CD4-positive, alpha-beta memory T cell (primary cell): ENCODE measurements around the gene IL32. TPM values are rescaled to one million over a fixed set of nuclear protein-coding genes. Genes with fewer than 3 reads are reported as not detected.
A peak's percentile ranks its signal among the peaks of the same experiment; 100 is the strongest.

Experiments
- CTCF ChIA-PET: fragments of 350-600 bp; sonication (Branson Sonifier 250); formaldehyde crosslinking; loops from one replicate; lab custom pipeline; 2021; ENCODE audit warnings: inconsistent platforms; ENCODE audit not compliant: partially characterized antibody; lab: Charles Lee
- POLR2A ChIA-PET: fragments of 350-600 bp; sonication (Branson Sonifier 250); formaldehyde crosslinking; loops from one replicate; lab custom pipeline; 2021; ENCODE audit not compliant: partially characterized antibody; lab: Charles Lee
- DNase-seq, 5 donors: peaks; one replicate each; pipeline versions ENCODE4 v3.0.0 to v3.0.0-alpha.2; 2020 to 2022; ENCODE audit warnings: mixed read lengths in 1 of 5
- H3K27ac ChIP-seq: one replicate; pipeline ENCODE4 v1.7.0; 2013; ENCODE audit warnings: low read depth, low read length
- H3K27me3 ChIP-seq: 2 replicates; pipeline ENCODE4 v1.7.0; 2013; ENCODE audit warnings: mild to moderate bottlenecking, low read length, moderate library complexity; ENCODE audit not compliant: insufficient read depth
- H3K36me3 ChIP-seq: 2 replicates; pipeline ENCODE4 v1.7.0; 2013; ENCODE audit warnings: mild to moderate bottlenecking, low read length, moderate library complexity; ENCODE audit not compliant: insufficient read depth
- H3K4me1 ChIP-seq: 2 replicates; pipeline ENCODE4 v1.7.0; 2013; ENCODE audit warnings: mild to moderate bottlenecking, low read length, moderate library complexity; ENCODE audit not compliant: insufficient read depth
- H3K4me3 ChIP-seq, 2 donors: one replicate each; pipeline ENCODE4 v1.7.0; 2013; ENCODE audit warnings: low read length in 2 of 2, mild to moderate bottlenecking in 1 of 2
- H3K9me3 ChIP-seq, 2 donors: one replicate each; pipeline ENCODE4 v1.7.0; 2013; ENCODE audit warnings: low read length in 2 of 2, control low read depth in 1 of 2; ENCODE audit not compliant: control insufficient read depth in 1 of 2
- H3K27ac Mint-ChIP-seq, 7 donors: one replicate each; pipeline ENCODE4 v1.8.0; 2020 to 2021; ENCODE audit warnings: mixed read lengths in 7 of 7, mild to moderate bottlenecking in 6 of 7, inconsistent platforms in 3 of 7, moderate library complexity in 3 of 7
- H3K27me3 Mint-ChIP-seq, 2 donors: one replicate each; pipeline ENCODE4 v1.8.0; 2020 to 2021; ENCODE audit warnings: mixed read lengths in 2 of 2
- H3K36me3 Mint-ChIP-seq, 2 donors: one replicate each; pipeline ENCODE4 v1.8.0; 2020 to 2021; ENCODE audit warnings: mixed read lengths in 2 of 2, inconsistent platforms in 1 of 2, mild to moderate bottlenecking in 1 of 2
- H3K4me1 Mint-ChIP-seq, 4 donors: one replicate each; pipeline ENCODE4 v1.8.0; 2020 to 2021; ENCODE audit warnings: mixed read lengths in 4 of 4, mild to moderate bottlenecking in 1 of 4
- H3K4me3 Mint-ChIP-seq, 8 donors: one replicate each; pipeline ENCODE4 v1.8.0; 2020 to 2021; ENCODE audit warnings: mixed read lengths in 8 of 8, mild to moderate bottlenecking in 7 of 8, moderate library complexity in 6 of 8, inconsistent platforms in 3 of 8
- H3K9me3 Mint-ChIP-seq, 8 donors: one replicate each; pipeline ENCODE4 v1.8.0; 2020 to 2021; ENCODE audit warnings: mixed read lengths in 8 of 8, mild to moderate bottlenecking in 5 of 8, inconsistent platforms in 3 of 8, moderate library complexity in 1 of 8
- intact Hi-C: fragments of 100-400 bp; cut with micrococcal nuclease; formaldehyde crosslinking; loops from one replicate; pipeline ENCODE4 v1.15.1; 2023
- polyA plus RNA-seq, 2 donors: library from polyadenylated mRNA; unstranded; fragments of 300-500 nt; fragmentation: Illumina TruSeq; gene quantifications; one replicate each; pipeline ENCODE4 v1.2.3, GENCODE V29; 2021
- total RNA-seq, 2 experiments: library from RNA; stranded (reverse); gene quantifications; one replicate each; pipeline ENCODE4 v1.2.3, GENCODE V29; 2021

The IL32 gene
- total RNA-seq: 100 to 1,000 TPM; 752 to 810 TPM
- 1,000 to 10,000 TPM; 3,111 to 3,174 TPM for polyA plus RNA-seq

DNA sequence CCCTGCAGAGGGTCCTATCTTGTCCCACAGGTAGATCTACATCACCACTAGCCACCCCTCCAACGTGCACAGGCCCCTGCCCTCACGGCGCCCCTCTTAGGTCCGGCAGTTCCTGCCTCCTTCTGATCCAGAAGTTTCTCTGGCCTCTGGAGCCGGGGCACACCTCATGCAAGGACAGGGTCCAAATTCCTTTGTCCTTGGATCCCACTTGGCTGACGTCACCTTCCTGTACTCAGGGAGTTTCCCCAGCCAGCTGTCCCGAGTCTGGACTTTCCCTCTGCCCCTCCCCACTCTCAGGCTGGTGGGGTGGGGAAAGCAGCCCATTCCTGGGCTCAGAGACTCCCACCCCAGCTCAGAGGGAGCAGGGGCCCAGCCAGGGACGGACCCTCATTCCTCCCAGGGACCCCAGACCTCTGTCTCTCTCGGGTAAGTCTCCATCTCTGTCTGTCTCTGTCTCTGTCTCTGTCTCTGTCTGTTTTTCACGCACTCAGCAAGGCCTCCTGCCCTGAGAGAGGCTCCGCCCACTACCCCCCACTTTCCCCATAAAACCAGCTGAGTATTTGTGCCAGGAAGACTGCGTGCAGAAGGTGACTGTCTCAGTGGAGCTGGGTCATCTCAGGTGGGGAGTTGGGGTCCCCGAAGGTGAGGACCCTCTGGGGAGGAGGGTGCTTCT is at the start of gene IL32:
IL32 (plus strand) TSS at position 572 of the 673 bp plus-strand sequence. CDS start 172 bp downstream, outside the sequence.
- ChIA-PET CTCF (interaction anchor here (1.0 to 13.3 kb wide), 9 partner anchors 11 to 65 kb away, joined by 3 to 362 read pairs (median 7); partner anchors contain the start of genes ZNF213 and ZSCAN10), POLR2A (interaction anchor here (0.6 to 8.8 kb wide), 28 partner anchors 11 to 379 kb away, joined by 3 to 217 read pairs (median 5); partner anchors contain the start of genes MMP25, NAA60 and ZNF213)
- Histone ChIP-seq H3K4me1 (peaks cover 72% of the 10 kb centered on the region), H3K36me3 (peaks cover 21% of the 10 kb centered on the region), H3K27me3 (no peaks in the 10 kb centered on the region), H3K4me3 (peak within 1 kb of the TSS; percentile 98), H3K27ac (peak within 1 kb of the TSS; percentile 98), H3K9me3 (no peaks in the 10 kb centered on the region)
- Mint-ChIP-seq H3K9me3 (peaks cover 0 to 4% (median 0%) of the 10 kb centered on the region in 8 donors), H3K27ac (peak within 1 kb of the TSS; percentile 91 to 99 (median 96)), H3K4me1 (peaks cover 34 to 84% (median 55%) of the 10 kb centered on the region in 4 donors), H3K4me3 (peak within 1 kb of the TSS; percentile 98 to 100 (median 100)), H3K27me3 (no peaks in the 10 kb centered on the region), H3K36me3 (peaks cover 42 to 48% of the 10 kb centered on the region in 2 donors)
- DNase-seq: peak; percentile 64 to 85 (median 66)
- intact Hi-C loops: loop anchor here (1.0 kb wide), 1 partner anchor 10 kb away; no protein-coding TSS in a partner anchor

DNA sequence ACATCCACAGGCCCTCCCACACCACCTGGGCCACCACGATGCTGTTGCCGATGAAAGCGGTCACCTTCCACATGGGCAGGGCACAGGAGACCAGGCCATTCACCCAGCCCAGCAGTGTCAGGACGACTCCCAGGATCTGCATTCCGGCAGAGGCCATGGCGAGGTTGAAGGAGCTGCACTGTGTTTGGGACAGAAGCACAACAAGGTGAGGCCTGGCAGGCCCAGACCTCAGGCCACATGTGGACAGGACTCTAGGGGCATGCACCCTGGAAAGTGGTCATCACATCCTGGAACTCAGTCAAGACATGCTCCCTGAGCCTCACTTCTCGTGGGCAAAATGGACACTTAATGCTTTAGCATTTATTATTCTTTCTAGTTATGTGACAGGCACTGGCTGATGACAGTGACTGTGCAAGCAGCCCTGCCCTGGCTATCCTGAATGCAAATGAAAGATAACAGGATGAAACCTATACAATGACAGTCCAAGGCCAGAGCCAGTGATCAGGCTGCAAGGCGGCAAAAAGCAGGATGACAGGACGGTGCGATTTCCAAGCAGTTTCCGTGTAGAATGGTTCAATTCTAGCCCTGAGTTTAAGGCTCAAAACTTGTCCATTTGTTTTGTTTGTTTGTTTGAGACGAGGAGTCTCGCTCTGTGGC is 49.4 kb upstream of the IL32 start:
- Mint-ChIP-seq H3K36me3 (no peaks in the 10 kb centered on the region), H3K9me3 (no peaks in the 10 kb centered on the region), H3K27me3 (peaks cover 0 to 2% of the 10 kb centered on the region in 2 donors), H3K4me1 (peaks cover 3 to 30% (median 9%) of the 10 kb centered on the region in 4 donors), H3K4me3 (no peak overlapping the region), H3K27ac (no peak overlapping the region)
- no peak for DNase-seq
- Histone ChIP-seq H3K27ac (no peak overlapping the region), H3K4me1 (peaks cover 19% of the 10 kb centered on the region), H3K4me3 (no peak overlapping the region), H3K27me3 (no peaks in the 10 kb centered on the region), H3K9me3 (no peaks in the 10 kb centered on the region), H3K36me3 (no peaks in the 10 kb centered on the region)
- POLR2A ChIA-PET: no interaction called here
- CTCF ChIA-PET: interaction anchor here (1.3 to 1.4 kb wide), 2 partner anchors 10 to 13 kb away, joined by 3 to 5 read pairs; no protein-coding TSS in a partner anchor
- intact Hi-C loops: no loop called here

GRCh38 chr16:3017344-3017743 is 48.1 kb upstream of the IL32 start:
- no peak overlapping the region for H3K4me3 Mint-ChIP-seq
- no peak for DNase-seq
- peaks cover 33% of the 10 kb centered on the region for H3K4me1 ChIP-seq
- no peaks in the 10 kb centered on the region for H3K9me3 Mint-ChIP-seq
- H3K9me3 ChIP-seq: no peaks in the 10 kb centered on the region
- intact Hi-C loops: no loop called here
- H3K27ac ChIP-seq: no peak overlapping the region
- peaks cover 13 to 43% (median 21%) of the 10 kb centered on the region in 4 donors for H3K4me1 Mint-ChIP-seq
- peaks cover 0 to 2% of the 10 kb centered on the region in 2 donors for H3K27me3 Mint-ChIP-seq
- no peaks in the 10 kb centered on the region for H3K27me3 ChIP-seq
- H3K36me3 Mint-ChIP-seq: peaks cover 0 to 7% of the 10 kb centered on the region in 2 donors
- ChIA-PET CTCF (no interaction called here), POLR2A (no interaction called here)
- no peak overlapping the region for H3K27ac Mint-ChIP-seq
- no peak overlapping the region for H3K4me3 ChIP-seq
- H3K36me3 ChIP-seq: no peaks in the 10 kb centered on the region

- H3K27ac ChIP-seq: no peak within 1 kb of the TSS
- no peak within 1 kb of the TSS for H3K4me3 ChIP-seq
- peak in 1 of 5 donors; percentile 30 for DNase-seq
- peak within 1 kb of the TSS in 2 of 7 donors; percentile 44 to 75 for H3K27ac Mint-ChIP-seq
- H3K9me3 Mint-ChIP-seq: no peaks in the 10 kb centered on the region
- no peaks in the 10 kb centered on the region for H3K36me3 ChIP-seq
- POLR2A ChIA-PET: no interaction called here
- intact Hi-C loops: no loop called here
- peaks cover 0 to 2% of the 10 kb centered on the region in 2 donors for H3K27me3 Mint-ChIP-seq
- no peaks in the 10 kb centered on the region for H3K27me3 ChIP-seq
- peaks cover 0 to 7% of the 10 kb centered on the region in 2 donors for H3K36me3 Mint-ChIP-seq
- no peaks in the 10 kb centered on the region for H3K9me3 ChIP-seq
- H3K4me1 ChIP-seq: peaks cover 39% of the 10 kb centered on the region
- CTCF ChIA-PET: interaction anchor here (2.3 to 18.6 kb wide), 2 partner anchors 10 to 12 kb away, joined by 17 to 444 read pairs; partner anchors contain the start of gene CLDN9
- H3K4me3 Mint-ChIP-seq: peak within 1 kb of the TSS in 1 of 8 donors; percentile 39
- peaks cover 14 to 50% (median 27%) of the 10 kb centered on the region in 4 donors for H3K4me1 Mint-ChIP-seq
These were observed 47.5 kb upstream of the IL32 start, which contains the start of gene CLDN6 for GRCh38 chr16:3017794-3018506. Gene CLDN6, minus strand, starts transcription at chr16:3018183. Its CDS starts 2,162 bp downstream, at chr16:3016021.

DNA sequence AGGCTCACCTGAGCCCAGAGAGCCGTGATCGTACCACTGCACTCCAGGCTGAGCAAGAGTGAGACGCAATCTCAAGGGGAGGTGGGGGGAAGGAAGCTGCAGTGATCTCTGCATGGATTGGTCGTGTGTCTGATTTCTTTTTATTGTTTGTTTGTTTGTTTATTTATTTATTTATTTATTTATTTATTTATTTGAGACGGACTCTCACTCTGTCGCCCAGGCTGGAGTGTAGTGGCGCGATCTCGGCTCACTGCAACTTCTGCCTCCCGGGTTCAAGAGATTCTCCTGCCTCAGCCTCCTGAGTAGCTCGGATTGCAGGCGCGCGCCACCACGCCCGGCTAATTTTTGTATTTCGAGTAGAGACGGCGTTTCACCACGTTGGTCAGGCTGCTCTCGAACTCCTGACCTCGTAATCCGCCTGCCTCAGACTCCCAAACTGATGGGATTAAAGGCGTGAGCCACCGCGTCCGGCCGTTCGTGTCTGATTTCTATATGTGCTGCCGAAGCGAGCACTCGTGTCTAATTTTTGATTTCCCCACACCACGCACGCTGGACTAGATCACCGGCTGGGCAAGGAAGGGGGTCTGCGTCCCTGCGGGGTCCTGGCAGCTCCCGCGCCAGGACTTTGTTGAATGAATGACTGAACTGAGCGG is 45.7 kb upstream of the IL32 start:
- peak overlapping the region; percentile 80 to 99 (median 84) for H3K27ac Mint-ChIP-seq
- H3K4me3 Mint-ChIP-seq: peak overlapping the region; percentile 79 to 93 (median 88)
- intact Hi-C loops: loop anchor here (1.0 to 10.0 kb wide), 3 partner anchors 9 to 115 kb away; no protein-coding TSS in a partner anchor
- CTCF ChIA-PET: interaction anchor here (1.8 to 18.6 kb wide), 4 partner anchors 8 to 55 kb away, joined by 4 to 444 read pairs (median 28); partner anchors contain the start of gene CLDN9
- H3K27me3 Mint-ChIP-seq: peaks cover 0 to 2% of the 10 kb centered on the region in 2 donors
- Histone ChIP-seq H3K4me3 (peak overlapping the region in 1 of 2 donors; percentile 59), H3K27ac (peak overlapping the region; percentile 90), H3K27me3 (no peaks in the 10 kb centered on the region), H3K36me3 (no peaks in the 10 kb centered on the region), H3K4me1 (peaks cover 51% of the 10 kb centered on the region), H3K9me3 (no peaks in the 10 kb centered on the region)
- H3K36me3 Mint-ChIP-seq: peaks cover 3 to 12% of the 10 kb centered on the region in 2 donors
- POLR2A ChIA-PET: interaction anchor here (1.0 to 5.9 kb wide), 9 partner anchors 11 to 150 kb away, joined by 3 to 89 read pairs (median 4); partner anchors contain the start of gene ZNF213
- DNase-seq: no peak
- H3K9me3 Mint-ChIP-seq: no peaks in the 10 kb centered on the region
- H3K4me1 Mint-ChIP-seq: peaks cover 19 to 60% (median 39%) of the 10 kb centered on the region in 4 donors

DNA sequence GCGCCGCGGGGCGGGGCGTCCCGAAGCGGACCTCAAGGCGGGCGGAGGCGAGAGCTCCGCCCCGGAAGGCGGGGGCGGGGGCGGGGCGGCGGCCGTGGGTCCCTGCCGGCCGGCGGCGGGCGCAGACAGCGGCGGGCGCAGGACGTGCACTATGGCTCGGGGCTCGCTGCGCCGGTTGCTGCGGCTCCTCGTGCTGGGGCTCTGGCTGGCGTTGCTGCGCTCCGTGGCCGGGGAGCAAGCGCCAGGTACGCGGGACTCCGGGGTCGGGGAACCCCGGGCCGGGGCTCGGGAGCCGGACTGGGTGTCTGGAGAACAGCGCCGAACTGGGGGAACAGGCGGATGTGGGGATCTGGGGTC is 45.2 kb upstream of the IL32 start, which contains the start of gene TNFRSF12A:
TNFRSF12A (plus strand) TSS at position 122 of the 357 bp plus-strand sequence; CDS start at position 152, 30 bp downstream.
- Mint-ChIP-seq H3K27ac (peak within 1 kb of the TSS; percentile 80 to 99 (median 89)), H3K4me3 (peak within 1 kb of the TSS; percentile 84 to 97 (median 90)), H3K9me3 (no peaks in the 10 kb centered on the region), H3K36me3 (peaks cover 3 to 12% of the 10 kb centered on the region in 2 donors), H3K27me3 (peaks cover 0 to 2% of the 10 kb centered on the region in 2 donors), H3K4me1 (peaks cover 19 to 60% (median 39%) of the 10 kb centered on the region in 4 donors)
- H3K9me3 ChIP-seq: no peaks in the 10 kb centered on the region
- CTCF ChIA-PET: interaction anchor here (1.8 to 18.6 kb wide), 4 partner anchors 8 to 55 kb away, joined by 4 to 444 read pairs (median 28); partner anchors contain the start of gene CLDN9
- H3K36me3 ChIP-seq: no peaks in the 10 kb centered on the region
- DNase-seq: peak; percentile 51 to 65 (median 55)
- peak within 1 kb of the TSS; percentile 90 for H3K27ac ChIP-seq
- POLR2A ChIA-PET: interaction anchor here (0.8 to 5.9 kb wide), 17 partner anchors 10 to 150 kb away, joined by 3 to 89 read pairs (median 4); partner anchors contain the start of gene ZNF213
- intact Hi-C loops: loop anchor here (1.0 to 10.0 kb wide), 3 partner anchors 8 to 115 kb away; no protein-coding TSS in a partner anchor
- no peaks in the 10 kb centered on the region for H3K27me3 ChIP-seq
- peak within 1 kb of the TSS; percentile 30 to 59 for H3K4me3 ChIP-seq
- H3K4me1 ChIP-seq: peaks cover 51% of the 10 kb centered on the region
